Body of pancreas (tissue), 4 donors: ENCODE measurements around the gene KLK2. TPM values are rescaled to one million over a fixed set of nuclear protein-coding genes. Genes with fewer than 3 reads are reported as not detected.

ENCODE experiments used
- ATAC-seq: fragments of 150-250 bp; one replicate; pipeline ENCODE4 v1.9.1; 2016
- DNase-seq, 4 donors: peaks; one replicate each; pipeline ENCODE4 v3.0.0-alpha.2; 2019
- H3K27ac ChIP-seq, 4 donors: fragments of 200-600 bp; sonication (generic); 1 replicate in 3 of 4; 2 replicates in 1 of 4; pipeline versions ENCODE4 v1.5.1 to v1.6.1; 2016 to 2019; ENCODE audit warnings: mild to moderate bottlenecking in 1 of 4, mixed read lengths in 1 of 4, moderate library complexity in 1 of 4
- H3K27me3 ChIP-seq, 2 donors: fragments of 200-600 bp; sonication (generic); one replicate each; pipeline ENCODE4 v1.6.0; 2016; ENCODE audit warnings: mild to moderate bottlenecking in 1 of 2
- H3K36me3 ChIP-seq, 2 donors: fragments of 200-600 bp; sonication (generic); replicated peaks in 1 of 2; 2 replicates each; pipeline ENCODE4 v1.5.1; 2016; ENCODE audit warnings: low read depth in 2 of 2; ENCODE audit not compliant: insufficient read depth in 1 of 2
- H3K4me1 ChIP-seq: fragments of 200-600 bp; sonication (generic); one replicate; pipeline ENCODE4 v1.6.0; 2016
- H3K4me3 ChIP-seq, 2 donors: fragments of 200-600 bp; sonication (generic); 1 replicate in 1 of 2; 2 replicates in 1 of 2; pipeline ENCODE4 v1.5.1; 2016 to 2019
- H3K9me3 ChIP-seq, 3 donors: fragments of 200-600 bp; sonication (generic); 1 replicate in 2 of 3; 2 replicates in 1 of 3; pipeline ENCODE4 v1.5.1; 2016
- CTCF ChIP-seq, 7 experiments: fragments of 450-650 bp in 4 of 7; fragments of 200-600 bp in 3 of 7; sonication (generic) in 3 of 7; IDR thresholded peaks; one replicate each; pipeline ENCODE4 v1.5.1; 2016 to 2019; ENCODE audit warnings: antibody characterized with exemption in 7 of 7
- POLR2A ChIP-seq, 3 donors: fragments of 450-650 bp; IDR thresholded peaks; one replicate each; pipeline ENCODE4 v1.6.1; 2016; ENCODE audit warnings: antibody characterized with exemption in 3 of 3, mild to moderate bottlenecking in 2 of 3
- WGBS, 2 donors: methylation state at CpG; one replicate each; pipeline ENCODE4 v1.1.5; 2017; 5-methylcytosine and 5-hydroxymethylcytosine counted together
- intact Hi-C: fragments of 100-400 bp; cut with DNase I; formaldehyde crosslinking; loops from one replicate; pipeline ENCODE4 v1.15.1; 2023
- total RNA-seq, 2 donors: library from RNA; depleted of rRNA; stranded (reverse); fragments of >200 nt; gene quantifications; one replicate each; pipeline ENCODE4 v1.1.0, GENCODE V29; 2016

Gene KLK2
- total RNA-seq, 2 donors from 2014 or later = not detected

GRCh38 chr19:50861496-50862286, 11.5 kb upstream of the KLK2 start:
- Histone ChIP-seq H3K9me3 (no peaks in the 10 kb centered on the region), H3K4me3 (no peak overlapping the region), H3K36me3 (no peaks in the 10 kb centered on the region), H3K27ac (no peak overlapping the region), H3K27me3 (no peaks in the 10 kb centered on the region), H3K4me1 (no peaks in the 10 kb centered on the region)
- TF ChIP-seq POLR2A (IDR thresholded peaks at IDR 0.05) (no peak), CTCF (IDR thresholded peaks at IDR 0.05) (no peak)
- intact Hi-C loops = no loop called here
- ATAC-seq = no peak
- no peak for DNase-seq
- WGBS, 2 donors = 66 to 77% methylated on average over 7 of the region's 7 CpGs

GRCh38 chr19:50869479-50869878, 3.8 kb upstream of the KLK2 start:
- ATAC-seq = no peak
- intact Hi-C loops = no loop called here
- 60 to 65% methylated on average over 4 of the region's 4 CpGs for WGBS, 2 donors

GRCh38 chr19:50870417-50871089, 2.7 kb upstream of the KLK2 start:
- TF ChIP-seq POLR2A (IDR thresholded peaks at IDR 0.05) (no peak), CTCF (IDR thresholded peaks at IDR 0.05) (peak; percentile 22 to 74 (median 36))
- Histone ChIP-seq H3K36me3 (no peaks in the 10 kb centered on the region), H3K4me1 (no peaks in the 10 kb centered on the region), H3K27me3 (no peaks in the 10 kb centered on the region), H3K4me3 (no peak overlapping the region), H3K9me3 (no peaks in the 10 kb centered on the region), H3K27ac (no peak overlapping the region)
- intact Hi-C loops = no loop called here
- 59 to 64% methylated on average over 6 to 26 of the region's 26 CpGs for WGBS, 2 donors
- peak; percentile 71 for ATAC-seq
- peak; percentile 31 to 74 (median 58) for DNase-seq

More at GRCh38 chr19:50869479-50869878, 3.8 kb upstream of the KLK2 start:
- H3K27ac ChIP-seq = no peak overlapping the region
- H3K4me1 ChIP-seq = no peaks in the 10 kb centered on the region
- H3K27me3 ChIP-seq = no peaks in the 10 kb centered on the region
- H3K4me3 ChIP-seq = no peak overlapping the region
- H3K36me3 ChIP-seq = no peaks in the 10 kb centered on the region
- no peak for TF ChIP-seq CTCF (IDR thresholded peaks at IDR 0.05)
- H3K9me3 ChIP-seq = no peaks in the 10 kb centered on the region
- no peak for DNase-seq

- intact Hi-C loops = no loop called here
These were observed 972 bp downstream of the KLK2 start for GRCh38 chr19:50874211-50874610.

More at GRCh38 chr19:50874211-50874610, 972 bp downstream of the KLK2 start:
- Histone ChIP-seq H3K27ac (no peak overlapping the region), H3K4me3 (no peak overlapping the region), H3K36me3 (no peaks in the 10 kb centered on the region), H3K4me1 (no peaks in the 10 kb centered on the region), H3K9me3 (no peaks in the 10 kb centered on the region), H3K27me3 (peaks cover 0 to 6% of the 10 kb centered on the region in 2 donors)
- ATAC-seq (no peak), DNase-seq (no peak)
- WGBS, 2 donors = 66 to 83% methylated on average over 5 of the region's 5 CpGs
- TF ChIP-seq POLR2A (IDR thresholded peaks at IDR 0.05) (no peak), CTCF (IDR thresholded peaks at IDR 0.05) (no peak)
